Putamen (tissue), 1 donor: Measurements from ENCODE around the gene CDH18.

Experiments
- DNase-seq: peaks from one replicate; pipeline ENCODE4 v3.0.0-alpha.2; 2016; ENCODE audit warnings: low spot score

Gene CDH18, protein sequence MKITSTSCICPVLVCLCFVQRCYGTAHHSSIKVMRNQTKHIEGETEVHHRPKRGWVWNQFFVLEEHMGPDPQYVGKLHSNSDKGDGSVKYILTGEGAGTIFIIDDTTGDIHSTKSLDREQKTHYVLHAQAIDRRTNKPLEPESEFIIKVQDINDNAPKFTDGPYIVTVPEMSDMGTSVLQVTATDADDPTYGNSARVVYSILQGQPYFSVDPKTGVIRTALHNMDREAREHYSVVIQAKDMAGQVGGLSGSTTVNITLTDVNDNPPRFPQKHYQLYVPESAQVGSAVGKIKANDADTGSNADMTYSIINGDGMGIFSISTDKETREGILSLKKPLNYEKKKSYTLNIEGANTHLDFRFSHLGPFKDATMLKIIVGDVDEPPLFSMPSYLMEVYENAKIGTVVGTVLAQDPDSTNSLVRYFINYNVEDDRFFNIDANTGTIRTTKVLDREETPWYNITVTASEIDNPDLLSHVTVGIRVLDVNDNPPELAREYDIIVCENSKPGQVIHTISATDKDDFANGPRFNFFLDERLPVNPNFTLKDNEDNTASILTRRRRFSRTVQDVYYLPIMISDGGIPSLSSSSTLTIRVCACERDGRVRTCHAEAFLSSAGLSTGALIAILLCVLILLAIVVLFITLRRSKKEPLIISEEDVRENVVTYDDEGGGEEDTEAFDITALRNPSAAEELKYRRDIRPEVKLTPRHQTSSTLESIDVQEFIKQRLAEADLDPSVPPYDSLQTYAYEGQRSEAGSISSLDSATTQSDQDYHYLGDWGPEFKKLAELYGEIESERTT

DNA sequence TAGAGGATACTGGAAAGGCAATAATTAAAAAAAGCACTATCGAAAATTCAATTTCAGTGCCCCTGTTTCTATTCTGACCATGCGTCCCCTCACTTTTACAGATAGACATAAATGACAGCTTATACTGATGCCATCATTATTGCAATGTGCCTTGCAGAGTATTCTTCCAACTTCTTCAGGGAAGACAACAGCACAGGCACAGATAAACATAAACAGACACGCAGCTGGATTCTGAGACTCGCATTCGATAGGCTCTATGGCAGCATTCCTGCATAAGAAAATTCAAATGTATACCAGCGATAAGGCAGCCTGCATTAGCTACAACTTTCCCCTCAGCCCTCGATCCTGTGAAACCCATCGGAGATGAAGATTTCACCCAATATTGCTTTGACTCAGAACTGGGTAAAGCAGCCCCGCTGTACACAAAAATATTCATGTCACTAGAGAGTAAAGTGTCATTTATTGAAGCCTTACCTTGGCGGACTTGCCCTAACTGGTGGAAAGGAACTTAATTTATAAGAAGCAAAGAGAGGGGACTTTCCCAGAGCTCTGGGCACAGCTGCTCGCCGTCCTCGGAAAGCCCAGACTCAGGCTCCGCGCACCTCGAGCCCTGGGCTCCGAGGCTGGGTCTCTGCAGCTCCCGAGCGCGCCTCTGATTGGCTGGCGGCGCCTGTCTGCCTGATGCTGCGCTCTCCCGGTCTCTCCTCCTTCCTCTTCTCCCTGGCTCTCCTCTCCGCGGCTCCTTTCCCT is at the start of gene CDH18:
Gene CDH18, minus strand, starts transcription at position 589 of the 750 bp plus-strand sequence. CDS start 149,214 bp downstream, outside the sequence.
- DNase-seq, result peak; percentile 72

DNA sequence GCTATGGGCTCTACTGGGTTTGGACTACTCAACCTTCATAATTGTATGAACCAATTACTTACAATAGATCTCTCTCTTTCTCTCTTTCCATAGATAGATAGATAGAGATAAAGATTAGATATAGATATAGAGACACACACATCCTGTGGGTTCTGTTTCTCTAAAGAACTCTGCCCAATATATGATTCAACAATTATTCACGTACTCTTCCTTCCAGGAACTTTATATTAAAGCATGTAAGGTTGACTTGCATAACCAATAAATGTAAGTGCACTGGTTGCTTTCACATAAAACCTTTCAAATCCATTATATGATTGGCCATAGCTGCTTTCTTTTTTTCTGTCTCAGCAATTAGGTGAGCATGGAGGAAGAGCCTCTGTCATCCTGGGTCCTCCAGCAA is 46.7 kb upstream of the CDH18 start:
- no peak for DNase-seq

DNA sequence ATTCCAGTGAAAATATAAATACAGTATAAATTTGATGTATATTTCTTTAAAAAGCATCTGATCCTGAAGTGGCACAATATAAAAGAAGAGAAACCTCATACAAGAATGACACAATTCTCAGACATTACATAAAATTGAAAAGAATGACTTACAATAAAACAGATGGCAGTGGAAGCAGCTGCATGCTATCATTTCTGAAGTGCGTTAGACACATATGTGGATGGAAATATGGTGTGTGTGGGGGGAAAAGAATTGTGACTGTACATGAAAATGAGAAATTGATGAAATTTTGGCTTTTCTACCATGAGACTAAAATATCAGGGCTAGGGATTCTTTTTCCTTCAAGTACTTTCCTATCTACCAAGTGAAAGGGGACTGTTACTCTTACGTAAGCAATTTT is 45.9 kb upstream of the CDH18 start:
- DNase-seq, result no peak

DNA sequence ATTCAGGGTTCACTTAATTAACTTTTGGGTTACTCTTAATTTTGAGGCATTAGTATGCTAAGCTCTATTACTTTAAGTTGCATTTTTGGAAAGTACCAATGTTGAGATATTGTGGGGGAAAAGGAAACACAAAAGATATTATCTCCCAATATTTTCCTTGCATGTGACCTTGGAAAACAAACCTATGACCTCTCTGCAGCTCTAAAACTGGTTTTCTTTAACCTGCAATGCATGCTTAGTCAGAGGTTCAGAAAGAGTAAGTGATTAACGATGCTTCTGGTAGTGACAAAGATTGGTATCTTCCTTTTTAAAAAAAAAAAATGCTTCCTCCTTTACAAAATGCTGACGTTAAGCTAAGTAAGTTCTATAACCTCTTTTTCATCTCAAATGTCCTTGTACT is 44.9 kb upstream of the CDH18 start:
- DNase-seq, result no peak

DNA sequence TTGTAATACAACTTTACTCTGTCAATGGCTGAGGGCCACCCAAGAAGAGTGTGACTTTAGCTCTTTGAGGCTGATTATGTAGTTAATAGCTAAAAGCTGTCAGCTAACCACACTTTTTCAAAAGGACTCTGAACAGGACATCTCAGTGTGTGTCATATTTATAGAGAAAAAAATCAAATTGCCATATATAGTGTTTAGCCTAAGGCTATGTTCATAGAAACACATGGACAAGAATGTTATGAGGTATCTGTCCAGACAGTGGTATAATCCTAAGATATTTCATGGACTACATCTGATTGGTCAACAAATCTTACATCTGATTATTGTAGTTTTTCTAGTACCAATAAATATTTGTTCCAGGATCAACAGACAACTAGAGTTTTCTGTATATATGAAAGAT is 42.1 kb upstream of the CDH18 start:
- no peak for DNase-seq

DNA sequence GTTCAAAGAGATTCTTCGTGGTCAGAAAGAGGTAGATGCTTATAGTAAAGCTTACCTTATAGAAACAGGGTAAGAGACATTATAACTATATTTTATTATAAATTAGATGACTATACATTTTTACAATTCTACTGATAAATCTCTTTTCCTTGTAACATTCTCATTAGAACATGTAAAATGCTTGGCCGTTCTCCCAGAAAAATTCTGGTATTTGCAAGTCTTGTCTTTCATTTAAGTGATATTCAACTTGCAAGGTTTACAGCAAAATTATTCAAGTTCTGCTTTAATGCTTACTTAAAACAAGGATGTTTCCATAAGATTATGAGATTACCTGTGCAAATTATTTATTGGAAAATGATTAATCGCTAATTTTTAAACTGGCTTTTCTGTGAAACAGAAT is 41.3 kb upstream of the CDH18 start:
- no peak for DNase-seq

DNA sequence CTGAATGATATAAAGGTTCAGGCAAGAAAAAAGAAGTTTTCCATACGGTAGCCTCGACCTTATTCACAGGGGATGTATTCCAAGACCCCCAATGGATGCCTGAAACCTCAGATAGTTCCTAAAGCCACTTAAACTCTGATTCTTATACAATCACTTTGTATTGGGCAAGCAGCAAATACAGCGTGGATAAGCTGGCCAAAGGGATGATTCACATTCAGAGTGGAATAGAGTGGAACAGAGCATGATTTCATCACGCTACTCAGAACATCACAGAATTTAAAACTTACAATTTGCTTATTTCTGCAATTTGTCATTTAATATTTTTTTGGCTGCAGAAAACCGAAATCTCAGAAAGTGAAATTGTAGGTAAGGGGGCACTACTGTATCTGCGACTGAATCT is 40.5 kb upstream of the CDH18 start:
- DNase-seq, result no peak

DNA sequence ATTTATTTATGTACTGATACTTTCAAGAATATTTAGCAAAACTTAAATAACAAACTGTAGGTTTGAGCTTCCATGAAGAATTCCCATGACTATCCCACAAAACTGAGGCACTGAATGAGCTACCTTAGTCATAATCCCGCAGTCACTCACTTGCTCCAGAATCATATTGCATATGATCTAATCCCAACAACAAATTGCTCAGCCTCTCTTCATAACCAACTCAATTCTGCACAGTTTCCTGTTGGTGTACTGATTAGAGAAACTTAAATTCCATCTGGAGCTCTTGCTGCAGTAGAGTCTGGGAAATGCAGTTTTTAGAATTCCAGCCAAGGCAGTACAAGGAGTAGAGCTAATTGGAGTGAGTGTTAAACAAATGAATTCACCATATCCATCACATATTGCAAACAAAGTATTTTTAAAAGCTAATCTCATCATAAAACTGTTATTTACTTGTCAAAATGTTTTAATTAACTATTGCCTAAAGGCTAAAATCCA is 35.7 kb upstream of the CDH18 start:
- no peak for DNase-seq

DNA sequence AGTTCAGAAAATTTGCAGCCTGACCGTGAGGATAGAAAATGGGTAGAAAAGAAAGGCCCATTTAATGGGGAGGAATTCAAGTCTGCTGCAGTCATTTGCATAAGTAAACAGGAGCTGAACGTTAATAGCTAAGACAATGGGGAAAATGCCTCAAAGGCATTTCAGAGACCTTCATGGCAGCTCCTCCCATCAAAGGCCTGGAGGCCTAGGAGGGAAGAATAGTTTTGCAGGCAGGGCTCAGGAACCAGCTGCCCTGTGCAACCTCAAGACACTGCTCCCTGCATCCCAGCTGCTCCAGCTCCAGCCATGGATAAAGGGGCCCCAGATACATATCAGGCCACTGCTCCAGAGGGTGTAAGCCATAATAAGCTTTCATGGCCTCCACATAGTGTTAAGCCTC is 32.2 kb upstream of the CDH18 start:
- no peak for DNase-seq

DNA sequence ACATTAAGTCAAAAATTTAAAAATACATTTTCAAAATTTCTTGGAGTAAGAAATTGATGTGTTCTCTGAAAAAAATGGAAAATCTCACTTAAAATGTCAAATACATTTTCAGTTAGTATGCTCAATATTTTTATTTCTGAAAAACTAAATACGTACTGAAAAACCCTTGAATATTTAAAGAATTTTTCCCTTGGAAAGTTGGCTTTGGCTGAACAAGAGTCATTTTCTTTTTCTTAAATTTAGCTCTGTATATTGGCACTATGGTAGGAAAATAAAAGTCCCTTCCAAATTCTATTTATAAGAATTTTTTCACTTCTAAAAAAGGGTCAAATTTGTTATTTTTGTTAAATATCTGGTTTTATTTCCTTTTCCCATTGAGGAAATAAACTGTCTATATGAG is 29.0 kb upstream of the CDH18 start:
- DNase-seq, result no peak

DNA sequence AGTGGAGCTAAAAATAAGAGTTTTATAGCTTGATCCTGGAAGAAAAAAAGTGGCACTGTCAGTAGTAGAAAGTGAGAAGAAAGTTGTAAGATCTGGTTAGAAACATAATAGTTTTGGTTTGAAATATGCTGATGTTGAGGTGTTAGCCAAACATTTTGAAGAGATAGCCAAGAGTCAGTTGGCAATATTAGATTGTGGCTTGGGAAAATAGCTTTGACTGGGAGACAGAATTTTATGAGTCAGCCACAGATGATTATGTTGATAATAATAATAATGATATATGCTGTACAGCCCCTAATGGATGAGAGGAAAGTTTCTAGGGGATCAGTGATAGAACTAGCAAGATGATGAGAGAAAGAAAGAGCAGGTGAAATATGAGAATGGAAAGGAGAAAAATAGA is 12.4 kb upstream of the CDH18 start:
- DNase-seq, result no peak

DNA sequence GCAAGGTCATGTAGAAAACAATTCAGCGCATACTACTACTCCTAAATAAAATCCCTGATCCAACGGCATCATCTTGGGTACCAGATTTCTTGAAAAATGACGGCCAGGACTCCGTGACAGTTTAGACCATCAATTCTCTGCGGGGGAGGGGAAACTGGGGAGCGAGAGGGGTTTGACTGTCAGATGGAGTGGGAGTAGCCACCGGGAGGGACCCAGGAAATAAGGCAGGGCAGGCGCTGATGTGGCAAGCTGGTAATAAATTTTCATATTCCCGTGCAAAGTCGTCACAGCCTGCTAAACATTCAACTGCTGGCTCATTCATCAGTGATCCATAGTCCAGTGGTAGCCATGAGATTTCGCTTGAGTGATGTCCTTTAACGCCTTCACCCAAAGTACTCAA is 457 bp upstream of the CDH18 start:
- DNase-seq, result peak; percentile 12

DNA sequence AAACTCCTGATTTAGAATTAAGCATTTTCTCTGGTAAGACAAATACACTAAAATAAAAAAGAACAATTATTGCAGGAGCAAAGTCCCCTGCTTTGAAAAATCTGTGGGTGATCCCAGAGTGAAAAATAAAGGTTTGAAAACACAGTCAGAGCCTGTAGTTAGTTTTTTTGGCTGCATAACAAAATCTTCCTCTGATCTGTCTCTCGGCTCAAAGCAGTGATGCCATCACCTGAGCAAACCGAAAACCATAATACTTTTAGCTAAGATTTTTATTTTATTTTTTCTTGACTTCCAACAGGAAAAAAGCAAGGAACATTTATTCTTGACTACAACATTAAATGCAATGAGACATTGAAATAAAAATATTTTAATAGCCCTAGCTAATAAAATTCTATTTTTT is 1.2 kb downstream of the CDH18 start:
- no peak for DNase-seq

DNA sequence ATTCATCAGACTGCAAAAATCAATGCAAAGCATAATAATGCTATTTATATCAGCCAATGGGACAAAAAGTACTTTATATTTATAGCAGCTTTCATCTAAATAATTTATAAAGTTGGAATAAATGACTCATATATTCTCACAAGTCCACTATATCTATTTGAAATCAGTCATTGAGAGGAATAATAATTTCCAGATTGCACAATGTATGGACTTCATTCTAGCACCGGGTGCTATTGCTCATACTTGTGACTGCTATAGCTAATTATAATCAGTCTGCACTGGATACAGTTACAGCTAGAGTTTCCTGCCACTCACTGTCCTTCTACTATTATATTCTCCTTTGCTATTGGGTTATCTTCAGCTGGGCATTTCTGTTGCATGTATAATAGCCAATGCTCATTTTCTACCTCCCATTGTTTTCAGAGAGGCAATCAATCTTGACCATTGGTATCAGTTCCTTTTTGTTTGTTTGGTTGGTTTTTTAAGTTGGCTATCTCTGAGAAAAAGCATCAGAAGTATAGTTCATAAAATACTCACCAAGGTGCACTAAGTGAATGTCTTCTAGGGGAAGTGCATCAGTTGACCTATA is 1.9 kb downstream of the CDH18 start:
- no peak for DNase-seq

DNA sequence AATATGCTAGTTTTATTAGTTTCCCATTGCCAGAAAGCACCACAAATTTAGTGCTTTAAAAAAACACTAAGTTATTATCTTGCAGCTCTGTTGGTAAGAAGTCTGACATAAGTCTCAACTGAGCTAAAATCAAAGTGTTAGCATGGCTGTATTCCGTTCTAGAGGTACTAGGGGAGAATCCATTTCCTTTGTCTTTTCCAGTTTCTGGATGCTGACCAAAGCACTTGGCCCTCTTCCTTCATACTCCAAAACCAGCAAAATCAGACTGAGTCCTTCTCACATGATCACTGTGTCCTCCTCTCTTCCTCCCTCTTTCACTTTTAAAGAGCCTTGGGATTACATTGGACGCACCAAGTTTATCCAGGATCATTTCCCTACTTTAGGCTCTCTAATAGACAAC is 9.5 kb downstream of the CDH18 start:
- DNase-seq, result no peak

DNA sequence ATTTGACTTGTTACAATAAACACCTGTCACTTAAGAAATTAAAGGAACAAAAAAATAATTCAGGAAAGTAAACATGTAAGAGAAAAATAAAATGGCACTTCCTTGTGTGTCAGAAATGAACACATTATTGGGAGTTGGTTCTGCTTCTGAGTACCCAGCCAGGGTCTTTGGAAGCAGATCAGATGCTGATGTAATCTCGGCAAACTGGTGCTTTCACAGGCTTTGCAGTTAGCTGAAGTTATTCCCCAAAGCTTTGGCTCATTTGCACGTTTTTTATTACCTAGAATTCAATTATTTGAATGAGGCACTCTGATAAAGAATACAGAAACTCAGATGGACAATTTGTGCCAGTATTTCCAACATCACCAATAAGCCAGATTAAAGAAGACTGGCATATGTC is 10.9 kb downstream of the CDH18 start:
- no peak for DNase-seq

DNA sequence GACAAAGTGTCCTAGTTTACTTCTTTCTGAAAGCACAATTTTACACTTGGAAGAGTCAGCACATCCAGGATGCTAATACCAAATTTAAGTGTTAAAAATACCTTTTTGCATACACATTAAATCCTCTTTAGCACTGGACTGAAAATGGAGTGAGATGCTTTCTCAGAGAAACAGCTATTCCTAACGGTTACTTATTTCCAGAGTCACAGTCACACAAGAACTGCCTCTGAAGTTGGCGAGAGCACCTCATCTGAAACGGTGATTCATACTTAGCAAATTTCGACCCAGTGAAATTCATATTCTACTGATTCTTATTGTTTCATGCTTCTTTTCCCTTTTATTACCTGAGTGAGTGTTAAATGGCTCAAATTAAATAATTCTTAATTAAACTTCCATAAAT is 12.2 kb downstream of the CDH18 start:
- no peak for DNase-seq

DNA sequence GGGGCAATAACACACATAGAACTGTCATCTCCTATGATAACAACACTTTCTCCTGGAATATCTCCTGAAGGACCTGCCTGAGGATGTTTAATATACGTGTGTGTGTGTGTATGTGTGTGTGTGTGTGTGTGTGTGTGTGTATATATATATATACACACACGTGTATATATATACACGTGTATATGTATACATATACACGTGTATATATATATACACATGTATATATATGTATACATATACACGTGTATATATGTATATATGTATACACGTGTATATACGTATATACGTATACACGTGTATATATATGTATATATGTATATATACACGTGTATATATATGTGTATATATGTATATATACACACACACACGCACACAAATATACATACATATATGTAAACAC is 27.5 kb downstream of the CDH18 start:
- no peak for DNase-seq

DNA sequence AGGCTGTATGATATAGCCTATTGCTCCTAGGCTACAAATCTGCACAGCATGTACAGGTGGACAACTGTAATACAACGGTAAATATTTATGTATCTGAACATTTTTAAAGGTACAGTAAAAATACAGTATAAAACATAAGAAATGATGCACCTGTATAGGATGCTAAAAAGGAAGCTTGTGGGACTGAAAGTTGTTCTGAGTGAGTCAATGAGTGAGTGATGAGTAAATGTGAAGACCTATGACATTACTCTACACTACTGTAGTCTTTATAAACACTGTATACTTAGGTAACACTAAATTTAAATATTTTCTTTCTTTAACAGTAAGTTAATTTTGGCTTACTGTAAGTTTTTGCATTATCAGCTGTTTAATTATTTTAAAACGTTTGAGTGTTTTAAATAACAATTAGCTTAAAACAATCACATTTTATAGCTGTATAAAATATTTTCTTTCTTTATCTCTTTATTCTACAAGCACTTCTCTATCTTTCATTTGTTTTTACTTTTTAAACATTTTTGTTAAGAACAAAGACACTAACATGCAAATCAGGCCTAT is 28.1 kb downstream of the CDH18 start:
- DNase-seq, result no peak

DNA sequence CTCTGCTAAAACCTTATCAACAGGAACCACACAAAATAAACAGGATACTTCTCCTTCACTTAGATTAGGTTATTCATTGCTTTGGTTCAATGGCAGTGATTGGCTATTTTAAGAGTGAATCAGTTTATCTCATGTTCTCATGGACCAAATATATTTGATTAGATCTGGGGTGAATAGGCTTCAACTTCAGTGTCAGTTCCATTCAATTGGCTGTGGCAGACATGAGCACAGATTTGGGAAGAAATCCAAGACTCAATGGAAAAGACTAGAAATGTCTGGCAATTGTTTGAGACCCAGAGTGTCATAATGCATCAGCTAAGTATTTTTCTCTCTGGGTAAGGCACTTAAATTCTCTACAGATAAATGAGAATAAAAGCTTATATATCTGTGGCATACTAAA is 37.1 kb downstream of the CDH18 start:
- DNase-seq, result no peak

DNA sequence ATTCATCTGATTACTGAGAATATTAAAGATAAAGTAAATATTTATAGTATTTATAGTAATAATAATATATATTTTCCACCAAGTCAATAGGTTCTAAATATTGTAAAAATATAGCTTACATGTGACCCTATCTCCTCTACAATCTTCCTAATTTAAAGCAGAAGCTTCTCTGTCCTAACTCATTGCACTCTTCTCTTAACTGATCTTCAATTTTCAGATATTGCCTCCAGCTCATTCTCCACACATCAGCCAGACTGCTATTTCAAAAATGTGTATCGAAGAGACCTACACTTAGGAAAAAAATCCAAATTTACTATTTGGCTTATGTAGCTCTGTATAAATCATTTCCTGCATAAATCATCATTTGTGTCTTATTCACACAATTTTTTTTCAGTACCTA is 47.8 kb downstream of the CDH18 start:
- DNase-seq, result no peak

DNA sequence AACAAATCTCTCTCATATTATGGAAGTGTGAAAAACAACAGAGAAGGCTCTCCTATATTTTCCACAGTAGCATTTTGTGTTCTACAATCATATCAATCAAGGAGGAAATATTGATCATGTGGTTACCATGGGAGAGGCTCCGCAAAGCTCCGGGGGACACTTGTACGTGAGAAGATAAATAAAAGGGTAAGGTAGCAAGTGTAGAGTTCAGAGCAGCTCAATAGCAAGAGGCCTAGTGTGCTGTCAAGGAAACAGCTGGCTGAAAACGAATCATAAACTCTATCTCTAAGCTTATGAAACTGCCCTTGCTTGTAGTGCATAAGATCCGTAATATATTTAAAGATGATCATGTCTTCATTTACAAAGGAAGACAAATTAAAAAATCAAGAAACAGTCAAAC is 57.5 kb downstream of the CDH18 start:
- no peak for DNase-seq
